Heart left ventricle (tissue), 16 donors: Measurements from ENCODE around the gene DLG1. TPM values are rescaled to one million over a fixed set of nuclear protein-coding genes. Genes with fewer than 3 reads are reported as not detected.
A peak's percentile ranks its signal among the peaks of the same experiment; 100 is the strongest.

Experiments
- ATAC-seq, 4 donors: fragments of 200-7000 bp; cut with Tn5 transposase; one replicate each; pipeline ENCODE4 v1.9.1; 2020 to 2022; ENCODE audit warnings: moderate library complexity in 4 of 4, mild to moderate bottlenecking in 3 of 4, moderate number of reproducible peaks in 1 of 4
- DNase-seq, 5 donors: peaks; one replicate each; pipeline ENCODE4 v3.0.0-alpha.2; 2020
- H3K27ac ChIP-seq, 12 donors: fragments of 200-600 bp; sonication (generic) in 4 of 12; one replicate each; pipeline versions ENCODE4 v1.5.0 to v1.8.0; 2016 to 2022; ENCODE audit warnings: mild to moderate bottlenecking in 2 of 12
- H3K27me3 ChIP-seq, 9 donors: fragments of 200-600 bp; sonication (generic) in 2 of 9; one replicate each; pipeline versions ENCODE4 v1.5.1 to v1.8.0; 2016 to 2022; ENCODE audit warnings: mild to moderate bottlenecking in 3 of 9
- H3K36me3 ChIP-seq, 9 donors: fragments of 200-600 bp; sonication (generic) in 2 of 9; one replicate each; pipeline versions ENCODE4 v1.5.0 to v1.8.0; 2018 to 2022; ENCODE audit warnings: mild to moderate bottlenecking in 2 of 9
- H3K4me1 ChIP-seq, 12 donors: fragments of 200-600 bp; sonication (generic) in 4 of 12; one replicate each; pipeline versions ENCODE4 v1.5.0 to v1.8.0; 2016 to 2022; ENCODE audit warnings: mild to moderate bottlenecking in 3 of 12
- H3K4me3 ChIP-seq, 12 donors: fragments of 200-600 bp; sonication (generic) in 4 of 12; one replicate each; pipeline versions ENCODE4 v1.5.0 to v1.8.0; 2017 to 2022; ENCODE audit warnings: mild to moderate bottlenecking in 9 of 12, moderate library complexity in 4 of 12
- H3K9me3 ChIP-seq, 12 donors: fragments of 200-600 bp; sonication (generic) in 4 of 12; one replicate each; pipeline versions ENCODE4 v1.5.0 to v1.8.0; 2016 to 2022; ENCODE audit warnings: mild to moderate bottlenecking in 1 of 12
- CTCF ChIP-seq, 12 donors: fragments of 200-600 bp; sonication (generic) in 4 of 12; IDR thresholded peaks; one replicate each; pipeline versions ENCODE4 v1.5.0 to v1.8.0; 2018 to 2022; ENCODE audit warnings: antibody characterized with exemption in 12 of 12, mild to moderate bottlenecking in 5 of 12
- POLR2A ChIP-seq, 2 donors: fragments of 450-650 bp; IDR thresholded peaks; one replicate each; pipeline ENCODE4 v1.6.1; 2017; ENCODE audit warnings: antibody characterized with exemption in 2 of 2, mild to moderate bottlenecking in 2 of 2, moderate library complexity in 2 of 2
- WGBS, 4 donors: extraction: QIAGEN DNeasy Blood & Tissue Kit in 2 of 4; methylation state at CpG; one replicate each; pipeline versions ENCODE4 v1.1.5 to v1.1.7; 2013 to 2018; 5-methylcytosine and 5-hydroxymethylcytosine counted together
- intact Hi-C, 10 donors: fragments of 100-400 bp; cut with DNase I; formaldehyde crosslinking; loops; one replicate each; pipeline versions ENCODE4 v1.11.1 to v1.14.2; 2022
- polyA plus RNA-seq, 2 donors: library from polyadenylated mRNA; stranded (reverse); fragments of 200-250 nt; gene quantifications; one replicate each; pipeline ENCODE4 v1.2.3, GENCODE V29; 2013
- total RNA-seq, 9 donors: library from RNA; depleted of rRNA in 2 of 9; stranded (reverse); fragments of >200 nt in 2 of 9; fragmentation: NEBNext Ultra II Directional in 3 of 9; extraction: Animal tissue kit (Norgen Biotek cat#: 25700) in 3 of 9; gene quantifications; one replicate each; pipeline versions ENCODE4 v1.1.0 to v1.2.4, GENCODE V29; 2016 to 2023
- donor health status: ischemic (EF 13 %, LVEDD 7.1; RV severe dilation, severe dysfunction).
- donor health status: healthy with polysubstance abuse.
- donor health status: DM: no; HTN: yes; CAD: no.
- donor health status: DM: no; HTN: no; CAD: no.
- donor health status: ischemic (EF 25% LVEDD 6.9; RV normal size, moderate dysfunction).
- donor health status: ischemic (EF 25% LVEDD 5.7; RV mildly dilated, moderate dysfunction).
- donor health status: healthy.
- donor health status: DM: yes; HTN: yes; CAD: no.
- donor health status: ischemic (EF 35%, LVEDD 5.7; RV mildly dilated, moderate dysfunction).
- donor health status: nonischemic (EF 11% LVEDD 7.7; RV severe dilation, severe dysfunction).
- donor health status: DM: yes; HTN: yes; CAD: no.
- donor health status: PGD.
- donor health status: ischemic (EF 29% LVEDD 5.4; RV normal size, mild dysfunction).
- donor health status: nonischemic (EF 23%, LVEDD 6.1; RV moderate dilation, normal function).

Gene DLG1
- total and polyA plus RNA-seq, 11 donors, result 17.4 to 151 (median 63.6) TPM

GRCh38 chr3:197225579-197225978, 72.8 kb downstream of the DLG1 start:
- Histone ChIP-seq H3K9me3 (no peaks in the 10 kb centered on the region), H3K4me1 (peaks cover 0 to 50% (median 20%) of the 10 kb centered on the region in 12 donors), H3K4me3 (no peak overlapping the region), H3K27ac (no peak overlapping the region), H3K36me3 (no peaks in the 10 kb centered on the region), H3K27me3 (no peaks in the 10 kb centered on the region)
- DNase-seq (no peak), ATAC-seq (no peak)
- WGBS, 4 donors, result 85 to 91% (median 89%) methylated on average over 1 of the region's 1 CpG
- intact Hi-C loops, result loop anchor here in 6 of 10 donors (2.0 to 10.0 kb wide), 4 partner anchors 229 to 289 kb away; no protein-coding TSS in a partner anchor
- TF ChIP-seq CTCF (IDR thresholded peaks at IDR 0.05), result no peak
- TF ChIP-seq POLR2A (IDR thresholded peaks at IDR 0.05), result no peak

- DNase-seq (no peak), ATAC-seq (peak in 2 of 4 donors; percentile 41 to 54)
- TF ChIP-seq POLR2A (IDR thresholded peaks at IDR 0.05), result no peak
- TF ChIP-seq CTCF (IDR thresholded peaks at IDR 0.05), result peak; percentile 36 to 70 (median 52)
- Histone ChIP-seq H3K27me3 (no peaks in the 10 kb centered on the region), H3K9me3 (no peaks in the 10 kb centered on the region), H3K36me3 (no peaks in the 10 kb centered on the region), H3K4me1 (peaks cover 0 to 50% (median 20%) of the 10 kb centered on the region in 12 donors), H3K4me3 (no peak overlapping the region), H3K27ac (no peak overlapping the region)
- intact Hi-C loops, result loop anchor here in 7 of 10 donors (2.0 to 10.0 kb wide), 5 partner anchors 231 to 291 kb away; no protein-coding TSS in a partner anchor
Observed at GRCh38 chr3:197224034-197224444, 74.4 kb downstream of the DLG1 start.

GRCh38 chr3:197222937-197223370, 75.5 kb downstream of the DLG1 start:
- Histone ChIP-seq H3K9me3 (no peaks in the 10 kb centered on the region), H3K36me3 (no peaks in the 10 kb centered on the region), H3K27me3 (no peaks in the 10 kb centered on the region), H3K4me3 (no peak overlapping the region), H3K27ac (peak overlapping the region in 4 of 12 donors; percentile 8 to 21 (median 14)), H3K4me1 (peaks cover 0 to 52% (median 20%) of the 10 kb centered on the region in 12 donors)
- 29 to 33% (median 31%) methylated on average over 5 of the region's 5 CpGs for whole genome bisulfite sequencing, 4 donors
- no peak for TF ChIP-seq POLR2A (IDR thresholded peaks at IDR 0.05)
- intact Hi-C loops, result loop anchor here in 6 of 10 donors (5.0 to 10.0 kb wide), 4 partner anchors 232 to 292 kb away; no protein-coding TSS in a partner anchor
- peak in 3 of 4 donors; percentile 47 to 54 (median 50) for ATAC-seq
- no peak for DNase-seq

- H3K4me1 ChIP-seq, result peaks cover 0 to 61% (median 33%) of the 10 kb centered on the region in 12 donors
- no peaks in the 10 kb centered on the region for H3K27me3 ChIP-seq
- H3K36me3 ChIP-seq, result no peaks in the 10 kb centered on the region
- TF ChIP-seq CTCF (IDR thresholded peaks at IDR 0.05) (no peak), POLR2A (IDR thresholded peaks at IDR 0.05) (no peak)
- 87 to 91% (median 90%) methylated on average over 6 of the region's 6 CpGs for WGBS, 4 donors
- H3K27ac ChIP-seq, result no peak overlapping the region
- H3K9me3 ChIP-seq, result no peaks in the 10 kb centered on the region
- ATAC-seq (peak in 1 of 4 donors; percentile 37), DNase-seq (no peak)
- intact Hi-C loops, result loop anchor here in 6 of 10 donors (5.0 to 10.0 kb wide), 4 partner anchors 235 to 295 kb away; no protein-coding TSS in a partner anchor
- H3K4me3 ChIP-seq, result no peak overlapping the region
Observed at GRCh38 chr3:197219619-197220018, 78.8 kb downstream of the DLG1 start.

GRCh38 chr3:197218210-197218609, 80.2 kb downstream of the DLG1 start:
- intact Hi-C loops, result no loop called here
- peaks cover 0 to 55% (median 30%) of the 10 kb centered on the region in 12 donors for H3K4me1 ChIP-seq

More at GRCh38 chr3:197218210-197218609, 80.2 kb downstream of the DLG1 start:
- Histone ChIP-seq H3K27ac (no peak overlapping the region), H3K27me3 (no peaks in the 10 kb centered on the region), H3K4me3 (no peak overlapping the region), H3K9me3 (no peaks in the 10 kb centered on the region), H3K36me3 (no peaks in the 10 kb centered on the region)
- TF ChIP-seq POLR2A (IDR thresholded peaks at IDR 0.05), result no peak
- TF ChIP-seq CTCF (IDR thresholded peaks at IDR 0.05), result no peak
- no peak for ATAC-seq
- WGBS, 4 donors, result 66 to 76% (median 72%) methylated on average over 3 of the region's 3 CpGs
- no peak for DNase-seq
